DMS 273 treated with DMSO at 0.1 percent for 48 hours (cell line): Measurements from ENCODE around the gene CALCR.
"Not testable (repeated sequence)": the region's sequence is repeated elsewhere in the genome, so short reads cannot be mapped to it uniquely, and the experiment has no call there.

ENCODE experiments used
- DNase-seq: peaks from one replicate; lab custom pipeline; 2025; lab: John Stamatoyannopoulos, UW

Gene CALCR

DNA sequence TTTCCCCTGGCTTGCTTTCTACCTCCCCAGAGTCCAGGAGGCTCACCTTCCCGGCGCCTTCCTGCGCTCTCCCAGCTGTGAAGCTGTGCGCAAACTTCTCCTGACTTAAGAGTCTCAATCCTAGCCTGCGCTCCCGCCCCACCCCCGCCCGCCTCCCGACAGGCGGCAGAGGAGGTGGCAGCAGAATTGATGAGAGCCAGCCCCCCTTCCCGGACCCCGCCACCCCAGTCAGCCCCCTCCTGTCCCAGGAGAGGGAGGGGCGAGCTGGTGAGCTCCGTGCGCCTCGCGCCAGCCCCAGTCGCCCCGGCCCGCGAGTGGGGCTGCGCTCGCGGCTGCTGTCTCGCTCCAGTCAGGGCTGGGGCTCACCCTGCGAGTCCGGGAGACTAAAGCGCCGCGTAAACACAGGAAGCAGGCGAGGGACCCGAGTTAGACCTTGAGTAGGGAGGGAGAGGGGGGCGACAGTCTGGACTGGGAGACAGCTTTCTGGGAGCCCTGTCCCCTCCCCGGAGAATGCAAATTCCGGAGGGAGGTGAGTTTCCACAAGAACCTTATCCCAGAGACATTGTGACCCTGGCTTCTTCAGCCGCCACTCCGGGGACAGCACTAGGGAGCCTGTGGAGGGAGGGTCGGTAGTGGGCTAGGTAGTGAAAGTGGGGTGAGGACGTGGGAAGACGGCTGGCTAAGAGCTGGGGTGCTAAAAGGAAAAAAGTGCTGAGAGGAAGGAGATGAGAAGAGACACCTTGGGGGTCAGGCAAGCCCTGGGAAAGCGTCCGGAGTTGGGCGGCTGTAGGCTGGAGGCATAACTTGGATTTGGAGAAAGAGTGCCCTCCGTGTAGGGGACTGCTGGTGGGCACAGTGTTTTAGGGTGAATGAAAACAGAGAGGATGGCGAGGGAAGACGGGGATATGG is at the start of gene CALCR:
TSS of gene CALCR (minus strand) at position 79 of the 909 bp plus-strand sequence. CDS start 87,743 bp downstream, outside the sequence.
- DNase-seq: no peak

DNA sequence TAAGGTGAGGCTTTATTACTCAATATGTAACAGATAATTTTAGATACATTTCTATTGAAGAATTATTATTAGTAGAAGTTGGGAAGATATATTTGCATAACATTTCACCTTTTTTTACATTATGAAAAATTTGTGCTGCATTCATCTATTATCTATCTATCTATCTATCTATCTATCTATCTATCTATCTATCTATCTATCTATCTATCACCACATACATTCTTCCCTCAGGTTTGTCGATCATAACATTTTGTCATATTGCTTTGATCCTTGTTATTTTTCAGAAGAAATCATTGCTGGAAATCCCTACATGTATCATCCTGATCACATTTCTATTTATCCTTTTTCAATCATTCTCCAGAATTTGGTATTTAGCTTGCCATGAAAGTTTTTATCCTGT is 49.3 kb upstream of the CALCR start:
- DNase-seq: no peak

GRCh38 chr7:93622036-93623033 is 47.8 kb upstream of the CALCR start:
- no peak for DNase-seq

DNA sequence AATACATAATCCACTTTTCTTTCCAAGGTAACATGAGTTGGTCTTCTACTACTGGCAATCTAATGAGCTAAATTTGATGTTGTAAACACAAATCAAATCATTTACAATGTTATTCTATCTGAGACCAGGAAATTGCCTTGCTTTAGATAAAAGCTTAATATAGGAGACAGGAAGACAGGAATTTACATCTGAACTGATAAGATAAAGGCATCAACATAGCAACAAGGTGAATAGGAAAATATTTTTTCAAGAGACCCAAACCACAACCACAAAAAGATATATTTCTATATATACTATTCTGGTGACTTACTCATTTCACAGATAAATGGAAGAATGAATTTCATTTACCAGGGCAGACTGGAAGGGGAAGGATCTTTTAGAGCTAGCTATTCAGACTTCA is 46.3 kb upstream of the CALCR start:
- DNase-seq: no peak

DNA sequence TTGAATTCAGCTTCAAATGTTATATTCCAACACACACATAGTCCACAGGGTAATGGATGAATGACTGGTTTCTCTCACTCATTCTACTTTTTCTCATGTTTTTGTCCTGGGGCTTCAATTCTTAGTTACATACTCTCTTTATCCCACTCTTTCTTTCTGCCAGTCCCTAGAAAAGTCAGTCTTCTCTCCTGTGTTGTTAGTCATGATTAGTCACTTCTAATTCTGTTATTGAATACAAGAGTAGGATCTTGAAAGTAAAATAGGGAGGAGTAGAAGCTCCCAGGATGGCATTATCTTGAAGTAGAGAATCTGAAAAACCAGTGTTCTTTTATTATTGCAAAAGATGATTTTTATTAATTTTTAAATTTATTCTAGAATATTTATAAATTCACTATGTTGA is 45.5 kb upstream of the CALCR start:
- DNase-seq: no peak

DNA sequence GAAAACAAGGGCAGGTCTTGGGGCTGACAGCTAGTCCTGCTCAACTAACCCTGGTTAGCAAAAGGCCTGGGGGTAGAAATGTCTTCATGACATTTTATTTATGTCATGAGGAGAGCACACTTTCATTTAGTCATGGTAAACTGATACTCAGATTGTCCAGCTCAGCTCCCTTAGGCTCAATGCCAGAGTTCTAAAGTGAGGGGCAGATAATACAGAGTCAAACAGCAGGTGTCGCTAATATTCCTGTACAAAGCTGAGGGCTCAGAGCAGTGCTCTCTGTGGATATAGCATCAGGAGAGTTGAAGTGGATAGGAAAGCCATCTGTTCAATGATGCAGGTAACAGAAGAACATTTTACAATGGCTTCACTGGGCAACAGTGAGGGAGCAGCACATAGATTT is 26.8 kb upstream of the CALCR start:
- DNase-seq: no peak

DNA sequence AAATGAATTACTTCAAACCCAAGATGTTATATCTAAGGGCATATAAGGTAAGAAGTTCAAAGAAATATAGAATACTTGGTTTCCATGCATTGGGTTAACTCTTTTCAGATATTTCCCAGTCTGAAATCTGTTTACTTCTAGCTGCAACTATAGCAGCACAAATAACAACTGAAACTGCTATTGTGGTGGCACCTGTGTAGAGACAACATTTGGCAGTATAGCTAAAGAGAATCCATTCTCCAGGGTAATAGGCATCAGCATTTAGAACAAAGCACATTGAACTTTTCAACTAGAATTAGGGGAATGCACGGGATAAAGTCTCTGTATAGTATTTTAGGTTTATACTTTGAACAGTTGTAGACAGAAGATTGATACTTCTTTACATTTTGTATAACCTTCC is 19.7 kb upstream of the CALCR start:
- DNase-seq: no peak

DNA sequence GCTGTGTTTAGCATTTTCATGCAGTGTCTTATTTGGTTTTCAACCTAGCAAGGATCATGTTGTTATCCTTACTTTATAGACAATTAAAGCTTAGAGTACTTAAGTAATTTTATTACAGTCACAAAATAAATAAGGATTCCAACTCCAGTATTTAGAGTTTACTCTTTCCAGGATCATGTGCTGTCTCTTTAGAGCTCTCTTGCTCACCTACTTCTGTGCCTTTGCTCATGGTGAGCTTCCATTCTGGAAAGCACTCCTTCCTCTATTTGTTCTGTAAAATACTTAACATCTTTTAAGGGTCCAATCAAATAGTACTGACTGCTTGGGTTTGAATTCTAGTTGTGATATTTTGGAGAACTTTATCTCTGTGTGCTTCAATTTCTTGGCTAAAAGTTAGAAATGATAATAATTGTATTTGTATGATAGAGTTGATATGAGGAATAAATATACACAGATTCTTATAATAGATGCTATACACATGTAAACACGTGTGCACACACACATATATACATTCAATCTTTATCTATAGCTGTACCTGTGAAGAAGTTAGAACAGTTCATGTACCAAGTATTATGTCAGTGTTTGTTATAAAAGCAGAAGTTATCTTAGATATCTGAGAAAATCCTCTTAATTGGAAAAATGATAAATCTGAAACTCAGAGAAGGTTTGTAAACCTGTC is 18.2 kb upstream of the CALCR start:
- DNase-seq: no peak

DNA sequence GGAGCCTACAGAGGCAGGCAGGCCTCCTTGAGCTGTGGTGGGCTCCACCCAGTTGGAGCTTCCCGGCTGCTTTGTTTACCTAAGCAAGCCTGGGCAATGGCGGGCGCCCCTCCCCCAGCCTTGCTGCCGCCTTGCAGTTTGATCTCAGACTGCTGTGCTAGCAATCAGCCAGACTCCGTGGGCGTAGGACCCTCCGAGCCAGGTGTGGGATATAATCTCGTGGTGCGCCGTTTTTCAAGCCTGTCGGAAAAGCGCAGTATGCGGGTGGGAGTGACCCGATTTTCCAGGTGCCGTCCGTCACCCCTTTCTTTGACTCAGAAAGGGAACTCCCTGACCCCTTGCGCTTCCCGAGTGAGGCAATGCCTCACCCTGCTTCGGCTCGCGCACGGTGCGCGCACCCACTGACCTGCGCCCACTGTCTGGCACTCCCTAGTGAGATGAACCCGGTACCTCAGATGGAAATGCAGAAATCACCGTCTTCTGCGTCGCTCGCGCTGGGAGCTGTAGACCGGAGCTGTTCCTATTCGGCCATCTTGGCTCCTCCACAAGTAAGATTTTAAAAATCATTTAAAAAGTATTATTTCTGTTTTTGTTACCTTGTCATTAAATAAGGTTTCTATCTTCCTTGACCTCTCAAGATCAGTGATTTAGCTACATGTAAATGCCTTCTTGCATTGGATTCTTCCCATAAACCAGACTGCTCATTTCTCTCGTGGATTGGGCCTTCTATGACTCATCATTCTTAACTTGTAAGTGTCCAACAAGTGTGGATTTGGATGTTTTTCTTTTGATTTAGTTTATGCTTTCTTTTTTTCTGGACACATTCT is 16.9 kb upstream of the CALCR start:
- DNase-seq: not testable (repeated sequence)

DNA sequence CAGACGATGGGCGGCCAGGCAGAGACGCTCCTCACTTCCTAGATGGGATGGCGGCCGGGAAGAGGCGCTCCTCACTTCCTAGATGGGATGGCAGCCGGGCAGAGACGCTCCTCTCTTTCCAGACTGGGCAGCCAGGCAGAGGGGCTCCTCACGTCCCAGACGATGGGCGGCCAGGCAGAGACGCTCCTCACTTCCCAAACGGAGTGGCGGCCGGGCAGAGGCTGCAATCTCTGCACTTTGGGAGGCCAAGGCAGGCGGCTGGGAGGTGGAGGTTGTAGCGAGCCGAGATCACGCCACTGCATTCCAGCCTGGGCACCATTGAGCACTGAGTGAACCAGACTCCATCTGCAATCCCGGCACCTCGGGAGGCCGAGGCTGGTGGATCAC is 11.9 kb upstream of the CALCR start:
- not testable (repeated sequence) for DNase-seq

DNA sequence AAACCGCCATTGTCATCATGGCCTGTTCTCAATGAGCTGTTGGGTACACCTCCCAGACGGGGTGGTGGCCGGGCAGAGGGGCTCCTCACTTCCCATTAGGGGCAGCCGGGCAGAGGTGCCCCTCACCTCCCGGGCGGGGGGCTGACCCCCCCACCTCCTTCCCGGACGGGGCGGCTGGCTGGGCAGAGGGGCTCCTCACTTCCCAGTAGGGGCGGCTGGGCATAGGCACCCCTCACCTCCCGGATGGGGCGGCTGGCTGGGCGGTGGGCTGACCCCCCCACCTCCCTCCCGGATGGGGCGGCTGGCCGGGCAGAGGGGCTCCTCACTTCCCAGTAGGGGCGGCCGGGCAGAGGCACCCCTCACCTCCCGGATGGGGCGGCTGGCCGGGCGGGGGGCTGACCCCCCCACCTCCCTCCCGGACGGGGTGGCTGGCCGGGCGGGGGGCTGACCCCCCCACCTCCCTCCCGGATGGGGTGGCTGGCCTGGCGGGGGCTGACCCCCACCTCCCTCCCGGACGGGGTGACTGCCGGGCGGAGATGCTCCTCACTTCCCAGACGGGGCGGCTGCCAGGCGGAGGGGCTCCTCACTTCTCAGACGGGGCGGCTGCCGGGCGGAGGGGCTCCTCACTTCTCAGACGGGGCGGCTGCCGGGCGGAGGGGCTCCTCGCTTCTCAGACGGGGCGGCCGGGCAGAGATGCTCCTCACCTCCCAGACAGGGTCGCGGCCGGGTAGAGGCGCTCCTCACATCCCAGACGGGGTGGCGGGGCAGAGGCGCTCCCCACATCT is 11.4 kb upstream of the CALCR start:
- not testable (repeated sequence) for DNase-seq

- DNase-seq: no peak
These were observed 4.9 kb upstream of the CALCR start for GRCh38 chr7:93579431-93579830.

DNA sequence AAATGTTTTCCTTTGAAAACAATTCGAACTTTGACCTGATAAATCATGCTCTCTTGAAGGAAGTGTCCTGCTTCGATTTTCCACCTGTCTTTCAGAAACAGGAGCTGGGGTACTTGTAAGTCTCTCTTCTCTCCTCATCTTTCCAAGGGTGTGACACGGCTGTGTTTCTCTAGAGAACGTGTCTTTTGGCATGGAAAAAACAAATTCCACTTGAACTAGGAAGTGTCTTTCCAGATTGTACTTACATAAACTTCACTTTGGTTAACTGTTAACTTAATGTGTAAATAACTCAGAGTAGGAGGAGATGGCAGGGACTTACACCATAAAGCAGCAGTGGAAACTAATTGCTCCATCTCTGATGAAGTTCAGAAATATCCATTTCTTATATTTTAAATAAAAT is 4.2 kb upstream of the CALCR start:
- no peak for DNase-seq

- no peak for DNase-seq
These were observed 1.3 kb upstream of the CALCR start for GRCh38 chr7:93575555-93576399.

GRCh38 chr7:93574269-93574645 is 267 bp downstream of the CALCR start:
- DNase-seq: no peak

- no peak for DNase-seq
These were observed 5.3 kb downstream of the CALCR start for GRCh38 chr7:93569189-93569588.

DNA sequence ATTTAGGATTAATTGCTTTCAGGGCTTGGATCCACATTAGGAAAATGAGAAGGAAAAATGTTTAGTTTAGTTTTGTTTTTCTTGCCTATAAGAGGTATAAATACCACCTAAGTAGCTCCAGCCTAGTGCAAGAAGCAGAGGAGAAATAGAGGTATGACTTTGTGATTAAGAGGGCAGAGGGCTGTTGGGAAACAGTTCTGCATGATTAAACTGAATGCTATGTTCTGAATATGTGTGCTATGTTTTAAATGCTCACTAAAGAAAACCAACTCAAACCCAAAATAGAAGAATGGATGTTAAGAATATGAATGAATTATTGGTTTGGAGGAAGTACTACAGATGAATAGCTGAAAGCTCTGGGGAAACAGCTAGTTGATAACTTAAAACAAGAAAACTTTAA is 7.6 kb downstream of the CALCR start:
- no peak for DNase-seq

DNA sequence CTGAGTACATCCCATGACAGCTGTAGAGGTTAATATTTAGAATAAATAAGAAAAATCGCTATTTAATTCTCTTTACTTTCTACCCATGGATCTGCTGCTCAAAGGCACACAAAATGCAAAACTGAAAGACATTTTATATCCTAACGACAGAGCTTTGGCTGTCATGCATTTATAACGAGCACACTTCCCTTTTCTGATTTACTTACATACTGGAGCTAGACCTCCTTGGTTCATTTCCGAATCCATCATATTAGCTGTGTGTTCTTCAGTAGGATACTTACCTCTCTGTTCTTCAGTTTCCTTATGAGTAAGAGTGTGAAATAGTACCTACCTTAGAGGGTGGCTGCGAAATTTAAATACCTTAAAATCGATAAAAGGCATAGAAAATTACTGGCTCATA is 10.9 kb downstream of the CALCR start:
- no peak for DNase-seq

- DNase-seq: no peak
These were observed 11.6 kb downstream of the CALCR start for GRCh38 chr7:93562936-93563335.

DNA sequence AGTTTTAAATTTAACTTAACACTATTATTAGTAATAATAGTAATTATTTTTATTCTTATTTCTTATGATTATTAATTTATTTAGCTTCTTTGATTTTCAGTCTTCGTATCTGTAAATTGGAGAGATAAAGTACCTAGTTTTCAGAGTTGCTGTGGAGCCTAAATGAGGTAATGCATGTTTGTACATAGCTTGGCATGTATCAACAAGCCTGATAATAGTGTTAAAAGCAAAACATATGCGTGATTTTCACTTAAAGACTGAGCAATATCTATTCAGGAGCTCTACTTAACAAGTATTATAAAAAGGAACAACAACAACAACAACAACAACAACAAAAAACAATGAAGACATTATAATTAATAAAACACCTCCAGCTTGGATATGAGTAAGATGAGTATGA is 12.4 kb downstream of the CALCR start:
- no peak for DNase-seq
